A549 (cell line): ENCODE measurements around the gene CPZ. TPM values are rescaled to one million over a fixed set of nuclear protein-coding genes. Genes with fewer than 3 reads are reported as not detected.

Experiments used
- ATAC-seq, 2 experiments: fragments of 200-7000 bp in 1 of 2; fragments of >200 bp in 1 of 2; cut with Nextera tagmentation in 1 of 2; cut with Tn5 transposase in 1 of 2; 3 replicates each; pipeline versions ENCODE4 v1.8.0 to v1.9.1; 2018 to 2020; ENCODE audit warnings: mild to moderate bottlenecking in 1 of 2, moderate library complexity in 1 of 2
- CTCF ChIA-PET: fragments of 300-600 bp; sonication (Branson Sonifier 250); formaldehyde crosslinking; extraction: SDS; loops from one replicate; lab custom pipeline; 2021; ENCODE audit warnings: antibody characterized with exemption, inconsistent platforms; lab: Yijun Ruan, JAX
- POLR2A ChIA-PET: fragments of 350-600 bp; formaldehyde crosslinking; extraction: SDS; loops from one replicate; lab custom pipeline; 2021; ENCODE audit warnings: antibody characterized with exemption, inconsistent platforms; lab: Yijun Ruan, JAX
- DNase-seq, 2 experiments: peaks; one replicate each; pipeline versions ENCODE4 v3.0.0 to v3.0.0-alpha.2; 2011 to 2016; ENCODE audit warnings: low read depth in 1 of 2, low spot score in 1 of 2
- FAIRE-seq: peaks from 2 replicates; lab custom pipeline; 2011; peaks lifted over from hg19 to GRCh38; lab: Jason Lieb, UNC
- H3K27ac ChIP-seq, 2 experiments: fragments of >200 bp; sonication (Bioruptor Twin); formaldehyde crosslinking; 3 replicates each; pipeline ENCODE4 v1.5.1; 2016 to 2017
- H3K4me1 ChIP-seq: fragments of >200 bp; sonication (Bioruptor Twin); formaldehyde crosslinking; 3 replicates; pipeline ENCODE4 v1.6.1; 2016
- H3K4me2 ChIP-seq: fragments of >200 bp; sonication (Bioruptor Twin); formaldehyde crosslinking; 3 replicates; pipeline ENCODE4 v1.6.1; 2016
- H3K4me3 ChIP-seq: fragments of >200 bp; sonication (Bioruptor Twin); formaldehyde crosslinking; 3 replicates; pipeline ENCODE4 v1.5.1; 2016
- H3K9me3 ChIP-seq: fragments of >200 bp; sonication (Bioruptor Twin); formaldehyde crosslinking; 3 replicates; pipeline ENCODE4 v1.6.1; 2016
- E2F6 ChIP-seq: IDR thresholded peaks from 2 replicates; pipeline ENCODE4 v1.6.1; 2012; ENCODE audit warnings: low read depth, borderline replicate concordance
- EHMT2 ChIP-seq: fragments of 200-600 bp; sonication (generic); IDR thresholded peaks from 2 replicates; pipeline ENCODE4 v1.6.1; 2016; ENCODE audit warnings: antibody characterized with exemption, low read depth, mild to moderate bottlenecking, moderate library complexity
- HEYL ChIP-seq: fragments of 250-450 bp; sonication (Bioruptor Pico); IDR thresholded peaks from 2 replicates; pipeline ENCODE4 v1.8.0; 2021; ENCODE audit warnings: mild to moderate bottlenecking, moderate library complexity
- JUN ChIP-seq, 2 experiments: fragments of >200 bp; sonication (Bioruptor Twin); formaldehyde crosslinking; IDR thresholded peaks; 2 replicates in 1 of 2; 3 replicates in 1 of 2; pipeline ENCODE4 v1.6.1; 2016 to 2017
- JUNB ChIP-seq: fragments of >200 bp; sonication (Bioruptor Twin); formaldehyde crosslinking; IDR thresholded peaks from 2 replicates; pipeline ENCODE4 v1.6.1; 2016
- KDM5A ChIP-seq: fragments of 200-600 bp; sonication (generic); IDR thresholded peaks from 2 replicates; pipeline ENCODE4 v1.6.1; 2016; ENCODE audit warnings: antibody characterized with exemption, mild to moderate bottlenecking
- MAZ ChIP-seq: fragments of 150-350 bp; IDR thresholded peaks from 2 replicates; pipeline ENCODE4 v1.6.1; 2014; ENCODE audit warnings: antibody characterized with exemption, low read depth, low read length, borderline replicate concordance
- NR3C1 ChIP-seq: fragments of >200 bp; sonication (Bioruptor Twin); formaldehyde crosslinking; IDR thresholded peaks from 3 replicates; pipeline ENCODE4 v1.6.1; 2017
- RAD21 ChIP-seq, 2 experiments: fragments of >200 bp in 1 of 2; sonication (Bioruptor Twin) in 1 of 2; formaldehyde crosslinking in 1 of 2; IDR thresholded peaks in 1 of 2; conservative IDR thresholded peaks in 1 of 2; 2 replicates in 1 of 2; 3 replicates in 1 of 2; pipeline ENCODE4 v1.6.1; 2012 to 2018; ENCODE audit warnings: inconsistent platforms in 1 of 2
- RCOR1 ChIP-seq: fragments of 150-350 bp; IDR thresholded peaks from 2 replicates; pipeline ENCODE4 v1.6.1; 2014; ENCODE audit warnings: antibody characterized with exemption, low read length, low read depth
- SMC3 ChIP-seq: fragments of >200 bp; sonication (Bioruptor Twin); formaldehyde crosslinking; IDR thresholded peaks from 3 replicates; pipeline ENCODE4 v1.6.1; 2018; ENCODE audit warnings: inconsistent platforms
- USF2 ChIP-seq: fragments of 450-650 bp; IDR thresholded peaks from 2 replicates; pipeline ENCODE4 v1.6.1; 2014; ENCODE audit warnings: antibody characterized with exemption
- ZSCAN20 ChIP-seq: fragments of 250-450 bp; sonication (Bioruptor Pico); IDR thresholded peaks from 2 replicates; pipeline ENCODE4 v1.8.0; 2022; ENCODE audit warnings: mild to moderate bottlenecking, moderate library complexity
- WGBS: methylation state at CpG from one replicate; pipeline ENCODE4 v1.1.6; 2017; ENCODE audit errors: missing lambda C conversion rate; 5-methylcytosine and 5-hydroxymethylcytosine counted together
- polyA plus RNA-seq, 4 experiments: library from polyadenylated mRNA; depleted of rRNA in 3 of 4; stranded (reverse); fragments of >200 nt; fragmentation: RNase III in 1 of 4; extraction: RNeasy Plus Mini Kit Qiagen cat#74134 plus additional on column Dnase treatment in 1 of 4; gene quantifications; 2 replicates in 3 of 4; 3 replicates in 1 of 4; pipeline ENCODE4 v1.2.3, GENCODE V29; 2011 to 2017
- TF ChIP-seq, protein P1 (sequence below): fragments of >200 bp; sonication (Bioruptor Twin); formaldehyde crosslinking; IDR thresholded peaks from 3 replicates; pipeline ENCODE4 v1.5.1; 2016

CPZ gene
- polyA plus RNA-seq, 2 of the 4 experiments (the other 2 are of a cell fraction), result 0.09 to 0.21 TPM

DNA sequence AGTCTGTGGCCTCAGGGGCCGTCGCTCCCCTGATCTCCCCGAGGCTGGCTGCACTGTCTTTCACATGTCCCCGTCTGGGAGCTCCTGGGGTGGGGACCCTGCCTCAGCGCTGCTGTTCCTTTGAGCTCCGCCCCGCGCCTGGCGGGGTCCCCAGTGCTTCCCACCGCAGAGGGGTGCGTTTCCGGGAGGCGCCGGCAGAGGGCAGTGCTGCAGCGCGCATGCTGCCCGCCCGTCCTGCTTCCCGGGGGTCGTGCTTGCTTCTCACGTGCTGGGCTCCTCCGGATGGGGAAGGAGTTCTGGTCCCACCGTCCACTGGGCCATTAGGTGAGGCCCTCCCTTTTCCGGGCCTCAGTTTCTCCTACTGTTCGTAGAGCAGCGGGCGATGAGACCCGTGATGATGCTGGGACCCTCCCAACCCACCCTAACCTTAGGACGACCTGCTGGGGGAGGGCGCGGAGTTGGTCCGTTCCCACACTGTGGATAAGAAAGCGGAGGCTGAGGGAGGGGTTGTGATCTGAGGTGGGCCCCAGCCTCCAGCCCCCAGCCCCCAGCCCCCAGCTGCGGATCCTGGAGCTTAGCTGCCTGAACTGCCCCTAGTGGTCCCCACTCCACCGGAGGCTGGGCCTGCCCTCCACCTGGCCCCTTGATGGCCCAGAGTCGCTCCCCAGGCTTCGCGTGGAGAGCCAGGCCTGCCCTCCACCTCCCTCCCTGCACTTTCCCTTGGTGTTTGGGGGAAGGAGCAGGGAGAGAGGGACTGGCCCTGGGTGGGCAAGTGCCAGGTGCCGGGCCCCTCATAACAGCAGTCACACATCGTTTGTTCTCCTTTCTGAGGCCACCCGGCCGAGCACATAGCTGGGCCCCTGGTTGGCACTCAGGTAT is 15.3 kb downstream of the CPZ start:
- TF ChIP-seq SMC3 (peak; percentile 53), JUN (IDR thresholded peaks at IDR 0.05) (no peak), EHMT2 (no peak), RAD21 (conservative IDR thresholded peaks at IDR 0.05 in 1 of 2, IDR thresholded peaks at IDR 0.05 in 1 of 2) (peak; percentile 54 to 72), MAZ (no peak)
- TF ChIP-seq, protein P1, sequence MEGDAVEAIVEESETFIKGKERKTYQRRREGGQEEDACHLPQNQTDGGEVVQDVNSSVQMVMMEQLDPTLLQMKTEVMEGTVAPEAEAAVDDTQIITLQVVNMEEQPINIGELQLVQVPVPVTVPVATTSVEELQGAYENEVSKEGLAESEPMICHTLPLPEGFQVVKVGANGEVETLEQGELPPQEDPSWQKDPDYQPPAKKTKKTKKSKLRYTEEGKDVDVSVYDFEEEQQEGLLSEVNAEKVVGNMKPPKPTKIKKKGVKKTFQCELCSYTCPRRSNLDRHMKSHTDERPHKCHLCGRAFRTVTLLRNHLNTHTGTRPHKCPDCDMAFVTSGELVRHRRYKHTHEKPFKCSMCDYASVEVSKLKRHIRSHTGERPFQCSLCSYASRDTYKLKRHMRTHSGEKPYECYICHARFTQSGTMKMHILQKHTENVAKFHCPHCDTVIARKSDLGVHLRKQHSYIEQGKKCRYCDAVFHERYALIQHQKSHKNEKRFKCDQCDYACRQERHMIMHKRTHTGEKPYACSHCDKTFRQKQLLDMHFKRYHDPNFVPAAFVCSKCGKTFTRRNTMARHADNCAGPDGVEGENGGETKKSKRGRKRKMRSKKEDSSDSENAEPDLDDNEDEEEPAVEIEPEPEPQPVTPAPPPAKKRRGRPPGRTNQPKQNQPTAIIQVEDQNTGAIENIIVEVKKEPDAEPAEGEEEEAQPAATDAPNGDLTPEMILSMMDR, result peak; percentile 66
- ATAC-seq (peak; percentile 50 to 82; a peak in 3 of 6 replicates), DNase-seq (peak in 1 of 2 experiments; percentile 50), FAIRE-seq (no peak)
- CTCF ChIA-PET, result interaction anchor here (0.6 to 4.0 kb wide), 34 partner anchors 9 to 320 kb away, joined by 3 to 52 read pairs (median 4); partner anchors contain the start of gene CPZ
- POLR2A ChIA-PET, result interaction anchor here (0.6 kb wide), 1 partner anchor 73 kb away, joined by 3 read pairs; no protein-coding TSS in a partner anchor
- WGBS, result 0% methylated on average over 12 of the region's 42 CpGs
- Histone ChIP-seq H3K4me2 (peak overlapping the region; percentile 43; the same call in 2 of the 3 replicates), H3K4me3 (no peak overlapping the region), H3K9me3 (no peaks in the 10 kb centered on the region), H3K4me1 (no peaks in the 10 kb centered on the region), H3K27ac (no peak overlapping the region)

- FAIRE-seq (no peak), DNase-seq (no peak), ATAC-seq (no peak)
- H3K4me2 ChIP-seq, result no peak overlapping the region
- no peak overlapping the region for H3K27ac ChIP-seq
- no peak for TF ChIP-seq JUNB
- no peak for TF ChIP-seq RCOR1
- no peak for TF ChIP-seq USF2
- TF ChIP-seq HEYL (CRISPR knock-in tag), result no peak
- no peak for TF ChIP-seq NR3C1
- TF ChIP-seq, protein P1, result no peak
- TF ChIP-seq E2F6, result no peak
- ChIA-PET POLR2A (interaction anchor here (0.6 kb wide), 1 partner anchor 72 kb away, joined by 3 read pairs; no protein-coding TSS in a partner anchor), CTCF (interaction anchor here (0.7 to 4.0 kb wide), 5 partner anchors 8 to 311 kb away, joined by 3 to 52 read pairs (median 12); no protein-coding TSS in a partner anchor)
- 7% methylated on average over 5 of the region's 5 CpGs for WGBS
- no peaks in the 10 kb centered on the region for H3K4me1 ChIP-seq
- H3K4me3 ChIP-seq, result no peak overlapping the region
- H3K9me3 ChIP-seq, result no peaks in the 10 kb centered on the region
Measured at GRCh38 chr4:8608714-8609391, 16.3 kb downstream of the CPZ start.

DNA sequence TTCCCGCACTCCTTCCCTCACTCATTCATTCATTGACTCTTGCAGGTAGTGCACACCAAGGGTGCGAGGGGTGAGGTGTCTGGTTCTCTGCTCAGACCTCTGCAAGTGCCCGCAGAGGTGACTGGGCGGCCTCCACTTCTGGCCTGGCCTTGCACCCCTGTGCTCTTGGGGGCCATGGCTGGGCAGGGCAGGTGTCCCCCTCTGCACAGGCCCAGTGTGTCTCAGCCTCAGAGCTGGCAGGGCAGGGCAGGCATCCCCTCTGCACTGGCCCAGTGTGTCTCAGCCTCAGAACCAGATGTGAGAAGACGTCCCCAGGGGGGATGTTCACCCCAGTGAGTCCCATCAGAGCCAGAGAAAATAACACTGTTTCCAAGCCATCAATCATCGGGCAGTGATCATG is 16.8 kb downstream of the CPZ start:
- no peak for ATAC-seq
- no peak for FAIRE-seq
- no peak overlapping the region for H3K4me3 ChIP-seq
- ChIA-PET CTCF (no interaction called here), POLR2A (no interaction called here)
- no peak for TF ChIP-seq KDM5A
- TF ChIP-seq JUNB, result no peak
- TF ChIP-seq ZSCAN20 (CRISPR knock-in tag), result no peak
- no peak overlapping the region for H3K27ac ChIP-seq
- DNase-seq, result no peak
- WGBS, result 54% methylated on average over 2 of the region's 6 CpGs
- no peaks in the 10 kb centered on the region for H3K4me1 ChIP-seq
- no peaks in the 10 kb centered on the region for H3K9me3 ChIP-seq
- no peak overlapping the region for H3K4me2 ChIP-seq
